SIG-M5 treated with dmso at 0.1 percent for 504 hours (cell line): ENCODE results near the gene DAAM2.

Experiments used
- DNase-seq: peaks from one replicate; lab custom pipeline; 2025; ENCODE audit not compliant: unreplicated experiment; lab: John Stamatoyannopoulos, UW

Gene DAAM2

DNA sequence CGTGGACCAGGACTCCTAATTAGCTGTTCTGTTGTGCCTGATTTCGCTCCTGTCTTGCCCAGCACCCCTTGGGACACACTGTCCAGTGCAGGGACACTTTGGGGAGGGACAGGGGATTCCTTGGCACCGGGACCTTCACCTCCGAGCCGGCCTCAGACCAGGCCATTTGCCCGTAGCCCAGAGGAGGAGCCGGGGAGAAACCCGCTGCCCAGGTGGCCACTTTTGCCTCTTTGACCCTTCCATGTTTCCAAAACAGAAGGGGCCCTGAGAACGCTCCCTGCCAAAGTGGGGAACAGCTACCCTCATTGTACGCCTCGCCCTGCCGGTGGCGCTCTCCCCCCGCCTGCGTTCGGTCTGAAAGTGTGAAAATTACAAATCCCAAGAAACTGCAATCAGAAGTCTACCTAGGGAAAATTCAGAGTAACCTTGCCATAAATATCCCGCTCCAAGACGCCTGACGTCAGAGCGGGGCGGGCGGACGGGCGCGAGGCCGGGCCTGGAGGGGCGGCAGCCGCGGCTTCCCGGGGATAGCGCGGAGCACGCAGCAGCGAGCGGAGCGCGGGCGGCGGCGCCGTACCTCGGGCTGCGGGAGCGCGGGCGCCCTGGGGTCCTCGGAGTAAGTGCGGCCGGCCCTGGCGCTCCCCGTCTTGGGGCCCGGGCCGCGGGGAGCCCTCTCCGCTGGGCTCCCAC lies at the start of gene DAAM2:
Gene DAAM2, plus strand, starts transcription at position 527 of the 690 bp plus-strand sequence. CDS start 63,927 bp downstream, outside the sequence.
- no peak for DNase-seq

DNA sequence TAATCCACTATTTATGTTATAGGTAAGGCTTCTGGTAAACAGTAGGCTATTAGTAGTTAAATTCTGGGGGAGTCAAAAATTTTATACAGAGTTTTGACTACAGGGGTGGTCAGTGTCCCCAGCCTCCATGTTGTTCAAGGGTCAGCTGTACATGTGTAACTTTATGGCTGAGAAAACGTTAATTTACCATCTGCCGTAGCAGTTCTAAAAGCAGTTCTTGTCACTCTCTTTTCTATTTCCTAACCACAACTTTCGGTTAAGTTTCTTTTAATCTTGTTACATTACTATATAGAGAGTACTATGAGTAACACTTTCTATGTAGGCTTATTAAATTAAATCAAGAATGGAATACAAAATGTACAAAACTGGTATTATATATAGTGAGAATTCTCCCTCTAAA lies 45.4 kb upstream of the DAAM2 start:
- DNase-seq: no peak

DNA sequence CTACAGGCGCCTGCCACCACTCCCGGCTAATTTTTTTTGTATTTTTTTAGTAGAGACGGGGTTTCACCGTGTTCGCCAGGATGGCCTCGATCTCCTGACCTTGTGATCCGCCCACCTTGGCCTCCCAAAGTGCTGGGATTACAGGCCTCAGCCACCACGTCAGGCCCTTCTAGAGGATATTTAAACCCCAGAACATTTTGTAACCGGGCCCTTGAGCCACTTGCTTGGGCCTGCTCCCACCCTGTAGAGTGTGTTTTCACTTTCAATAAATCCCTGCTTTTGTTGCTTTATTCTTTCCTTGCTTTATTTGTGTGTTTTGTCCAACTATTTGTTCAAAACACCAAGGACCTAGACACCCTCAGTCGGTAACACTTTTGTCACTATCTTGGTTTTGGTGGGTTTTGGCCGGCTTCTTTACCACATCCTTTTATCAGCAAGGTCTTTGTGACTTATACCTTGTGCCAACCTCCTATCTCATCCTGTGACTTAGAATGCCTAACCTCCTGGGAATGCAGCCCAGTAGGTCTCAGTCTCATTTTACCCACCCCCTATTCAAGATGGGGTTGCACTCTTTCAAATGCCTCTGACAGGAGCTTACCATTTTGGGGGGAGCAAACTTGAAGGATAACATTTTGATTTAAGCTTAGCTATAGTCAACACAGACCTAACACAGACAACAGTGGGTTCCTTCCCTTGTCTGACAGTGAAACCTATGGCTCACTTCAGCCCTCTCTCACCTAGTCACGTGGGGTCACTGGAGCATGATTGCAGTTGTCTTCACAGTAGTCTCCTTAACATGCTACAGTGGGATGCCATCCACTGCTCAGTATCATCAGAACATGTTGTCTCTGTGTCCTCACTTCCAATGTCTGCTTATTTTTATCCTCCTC lies 39.1 kb upstream of the DAAM2 start:
- no peak for DNase-seq

DNA sequence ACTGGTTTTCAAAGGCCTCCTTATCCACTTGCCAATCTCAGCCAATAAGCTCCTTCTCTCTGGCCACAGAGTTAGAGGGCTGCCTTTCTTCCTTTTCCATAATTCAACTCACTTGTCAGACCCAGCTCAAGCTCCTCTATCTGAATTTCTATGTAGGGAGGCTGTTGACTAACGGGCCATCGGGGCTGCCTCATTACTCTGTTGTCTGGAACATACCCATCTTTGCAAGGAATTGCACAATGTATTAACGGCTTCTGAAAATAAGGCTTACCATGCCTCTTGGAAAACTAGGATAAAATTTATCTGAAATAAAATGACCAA lies 38.5 kb upstream of the DAAM2 start:
- no peak for DNase-seq

DNA sequence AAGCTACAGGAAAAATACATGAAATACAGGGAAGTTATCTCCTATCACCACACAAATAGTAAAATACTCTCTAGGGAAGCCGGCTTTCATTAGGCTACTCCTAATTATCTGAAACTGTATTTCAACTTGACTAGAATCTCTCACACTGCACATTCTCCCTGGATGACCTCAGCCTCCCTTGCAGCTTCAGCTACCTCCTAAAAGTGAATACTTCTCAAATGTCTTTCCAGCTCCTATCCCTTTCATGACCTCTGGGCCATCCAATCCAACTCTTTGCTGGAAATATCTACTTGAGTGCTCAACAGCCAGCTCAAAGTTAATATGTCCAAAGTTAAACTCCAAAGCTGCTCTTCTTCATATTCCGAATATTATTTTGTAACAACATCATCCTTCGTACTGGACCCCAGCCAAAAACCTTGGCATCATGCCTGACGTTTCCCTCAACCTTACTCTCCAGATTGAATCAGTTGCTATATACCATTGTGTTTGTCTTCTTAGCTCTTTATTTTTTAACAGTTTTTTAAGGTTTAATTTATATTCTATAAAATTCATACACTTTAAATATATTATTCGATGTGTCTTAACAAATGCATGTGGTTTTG lies 37.6 kb upstream of the DAAM2 start:
- DNase-seq: no peak

DNA sequence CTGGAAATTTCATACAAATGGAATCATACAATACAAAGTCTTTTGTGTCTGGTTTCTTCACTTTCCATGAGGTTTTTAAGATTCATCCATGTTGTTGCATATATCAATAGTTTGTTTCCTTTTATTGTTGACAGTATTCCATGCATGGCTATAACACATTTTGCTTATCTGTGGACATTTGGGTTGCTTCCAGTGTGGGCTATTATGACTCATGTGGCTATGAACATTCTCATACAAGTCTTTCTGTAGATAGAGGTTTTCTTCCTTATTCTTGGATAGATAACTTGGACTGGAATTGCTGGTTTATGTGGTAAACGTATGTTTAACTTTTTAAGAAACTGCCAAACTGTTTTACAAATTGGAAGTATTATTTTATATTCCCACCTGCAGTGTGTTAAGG lies 36.9 kb upstream of the DAAM2 start:
- DNase-seq: no peak

DNA sequence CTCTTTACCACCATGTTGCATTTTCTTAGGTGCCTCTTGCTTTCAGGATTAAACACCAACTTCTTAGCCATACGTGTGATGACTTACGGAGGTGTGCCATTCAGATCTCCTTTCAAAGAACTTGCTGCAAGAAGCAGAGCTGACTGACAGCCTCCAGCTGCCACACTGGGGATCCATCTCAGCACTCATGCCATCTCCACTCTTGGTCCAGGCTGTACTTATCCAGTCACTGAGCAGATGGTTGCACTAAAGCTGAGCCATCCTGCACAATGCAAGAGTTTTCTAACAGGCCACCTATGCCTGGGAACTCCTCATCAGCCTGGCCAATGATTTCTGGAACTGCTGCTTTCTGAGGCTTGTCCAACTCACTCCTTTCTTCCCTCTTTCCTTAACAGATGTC lies 35.6 kb upstream of the DAAM2 start:
- DNase-seq: no peak

DNA sequence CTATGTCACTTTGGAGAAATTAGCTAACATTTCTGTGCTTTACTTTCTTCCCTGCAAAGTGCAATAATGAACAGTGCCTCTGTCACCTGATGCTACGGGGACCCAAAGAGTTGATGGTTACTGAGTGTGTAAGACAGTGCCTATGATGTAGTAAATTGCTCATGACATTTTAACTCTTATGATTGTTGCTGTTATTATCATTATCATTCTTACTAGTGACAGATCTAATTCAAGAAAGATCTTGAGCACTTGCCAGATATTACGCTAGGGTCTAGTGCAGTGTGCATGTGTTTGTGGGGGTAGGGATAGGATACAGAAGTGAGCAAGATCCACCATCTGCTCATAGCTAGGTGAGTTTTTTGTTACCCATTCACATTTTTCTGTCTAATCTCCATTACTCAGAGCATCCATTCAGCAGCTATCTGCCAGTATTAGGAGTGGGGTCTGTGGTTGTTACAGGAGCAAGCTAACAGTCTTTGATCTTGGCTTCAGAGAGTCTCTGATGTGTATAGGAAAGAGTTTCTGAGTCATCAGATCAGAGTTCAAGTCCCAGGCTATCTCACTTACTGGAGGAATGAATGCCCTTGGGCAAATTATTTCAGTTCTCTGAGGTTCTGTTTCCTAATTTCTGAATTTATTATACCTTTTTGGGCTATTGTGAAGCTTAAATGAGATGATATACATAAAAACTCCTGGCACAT lies 33.1 kb upstream of the DAAM2 start:
- DNase-seq: no peak

DNA sequence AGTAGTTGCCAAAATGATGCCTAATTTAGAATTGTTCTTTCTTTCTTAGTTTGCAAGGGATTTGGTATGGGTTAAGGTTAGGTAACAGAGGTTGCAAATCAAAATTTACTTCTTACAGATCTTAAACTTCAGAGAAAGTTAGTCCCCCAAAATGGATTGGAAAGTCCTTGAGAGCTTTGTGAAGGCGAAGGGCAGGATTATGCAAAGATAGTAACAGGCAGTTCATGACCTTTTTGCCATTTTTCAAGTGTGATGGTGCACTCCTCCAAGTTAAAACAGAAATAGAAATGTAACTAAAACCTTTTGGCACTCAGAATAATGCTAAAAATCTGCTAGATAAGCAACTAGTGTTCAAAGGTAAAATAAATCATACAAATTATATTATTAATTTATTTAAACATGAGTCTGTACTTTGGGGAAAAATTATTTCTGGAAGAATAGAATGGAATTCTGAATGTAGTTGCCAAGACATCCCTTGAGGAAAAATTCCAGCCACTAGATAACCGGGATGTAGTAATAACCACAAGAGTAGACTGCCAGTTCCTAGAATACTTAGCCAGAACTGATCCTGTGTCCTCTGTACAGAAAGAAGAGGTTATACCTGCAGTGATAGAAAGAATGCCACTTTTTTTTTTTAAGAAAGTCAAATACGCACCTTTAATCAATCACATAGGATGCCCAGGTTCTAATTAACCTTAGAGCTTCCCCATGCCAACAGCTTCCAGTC lies 31.8 kb upstream of the DAAM2 start:
- DNase-seq: no peak

DNA sequence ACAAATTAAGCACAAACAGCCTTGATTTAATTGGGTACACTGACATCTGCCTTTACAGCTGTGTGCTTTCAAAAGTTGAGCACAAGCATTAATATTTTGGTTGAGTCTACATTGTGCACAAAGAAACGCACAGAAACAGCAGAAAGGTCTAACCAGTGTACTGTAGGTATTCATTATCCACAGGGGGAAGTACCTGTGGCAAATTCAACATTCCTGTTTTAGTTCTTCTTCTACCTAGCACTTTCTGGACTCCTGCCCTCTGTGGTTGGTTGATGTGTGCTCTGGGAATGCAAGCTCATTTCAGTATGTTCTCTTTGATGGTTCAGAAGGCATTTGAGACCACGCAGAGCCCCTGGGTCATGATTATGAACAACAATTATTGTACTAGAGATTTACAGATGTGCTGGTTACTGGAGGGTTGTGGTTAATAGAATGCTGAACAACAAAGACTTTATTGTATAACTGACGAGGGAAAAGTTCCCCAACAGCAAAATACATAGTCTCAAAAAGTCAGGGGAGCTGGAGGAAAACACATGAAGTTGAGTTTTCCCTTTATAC lies 26.6 kb upstream of the DAAM2 start:
- no peak for DNase-seq

DNA sequence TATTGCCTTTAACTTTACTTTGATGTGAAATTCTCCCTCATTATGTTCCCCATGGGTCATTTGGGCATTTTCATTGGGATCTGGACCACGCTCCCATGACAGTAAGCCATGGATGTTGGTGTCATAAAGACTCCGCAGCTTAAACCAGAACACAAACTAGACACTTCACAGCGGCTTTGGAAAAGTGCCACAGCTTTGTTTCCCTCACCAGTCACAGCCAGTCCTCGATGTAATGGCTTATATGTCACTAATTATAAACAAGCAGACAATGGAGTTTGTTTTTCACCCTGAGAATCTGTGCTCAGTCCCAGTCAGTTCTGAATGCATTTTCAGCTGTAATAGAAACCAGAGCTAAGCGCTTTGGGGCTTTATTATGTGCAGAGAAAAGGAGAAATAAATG lies 23.2 kb upstream of the DAAM2 start:
- DNase-seq: no peak

DNA sequence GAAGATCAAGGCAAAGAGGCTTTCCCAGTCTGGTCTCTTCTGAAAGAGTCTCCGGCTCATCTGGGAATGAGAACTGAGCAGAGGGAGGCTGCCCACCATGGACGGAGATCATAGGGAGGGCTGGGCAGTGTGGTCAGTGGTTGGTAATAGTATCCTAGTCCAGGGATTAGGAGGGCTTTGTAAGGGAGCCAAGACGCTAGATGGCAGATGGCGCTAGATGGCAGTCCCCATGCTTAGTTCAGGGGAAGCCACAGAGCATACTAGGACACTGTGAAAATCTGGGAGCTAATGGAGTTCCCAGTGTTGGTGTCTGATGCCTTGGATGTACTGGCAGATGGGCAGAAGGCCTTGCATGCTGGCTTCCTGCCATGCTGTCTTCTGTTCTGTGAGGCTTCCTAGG lies 21.7 kb upstream of the DAAM2 start:
- no peak for DNase-seq

DNA sequence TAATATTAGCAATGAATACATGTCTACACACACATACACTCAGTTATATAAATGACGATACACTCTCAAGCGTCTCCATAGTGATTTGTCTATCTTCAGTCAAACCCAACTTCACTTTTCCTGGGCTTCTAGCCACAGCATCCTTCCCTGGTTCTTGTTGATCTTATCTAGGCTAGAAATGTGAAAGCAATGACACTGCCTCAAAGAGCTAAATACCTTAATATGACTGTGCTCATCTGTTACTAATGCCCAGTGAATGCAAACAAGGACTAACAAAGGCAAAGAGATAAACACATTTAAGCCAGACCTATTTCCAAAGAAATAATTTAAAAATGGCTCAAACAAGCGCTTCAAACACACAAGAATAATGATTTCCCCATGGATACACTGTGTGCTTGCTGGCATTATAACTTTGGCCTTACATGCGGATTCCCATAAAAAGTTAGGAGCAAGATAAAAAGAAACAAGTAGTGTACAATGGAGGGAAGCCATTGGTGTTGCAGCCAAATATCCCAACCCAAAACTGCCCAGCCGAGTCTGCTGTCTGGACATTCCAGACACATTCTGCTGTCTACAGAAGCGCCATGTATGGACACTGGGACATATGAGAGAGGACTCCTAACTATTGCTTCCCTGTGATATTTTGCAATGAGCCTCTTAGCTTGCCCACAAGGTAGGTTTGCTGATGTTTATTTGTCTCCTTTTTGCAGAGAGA lies 19.5 kb upstream of the DAAM2 start:
- no peak for DNase-seq

DNA sequence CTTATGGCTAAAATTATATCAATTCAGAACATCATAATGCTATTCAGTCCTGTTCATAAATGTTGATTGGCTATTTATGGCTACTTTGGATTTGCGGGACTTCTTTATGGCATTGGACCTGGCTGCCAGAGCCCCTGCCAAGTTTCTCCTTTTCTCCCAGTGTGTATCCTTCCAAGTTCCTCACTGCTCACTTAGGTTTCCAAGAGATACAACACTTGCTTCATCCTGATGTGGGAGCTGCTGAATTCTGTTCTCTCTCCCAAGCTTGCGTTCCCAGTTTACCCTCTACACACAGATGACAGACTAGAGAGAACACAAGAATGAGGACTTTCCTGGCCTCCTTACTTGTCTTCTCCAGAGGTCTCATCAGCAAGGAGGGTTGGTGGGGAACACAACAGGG lies 18.4 kb upstream of the DAAM2 start:
- no peak for DNase-seq

DNA sequence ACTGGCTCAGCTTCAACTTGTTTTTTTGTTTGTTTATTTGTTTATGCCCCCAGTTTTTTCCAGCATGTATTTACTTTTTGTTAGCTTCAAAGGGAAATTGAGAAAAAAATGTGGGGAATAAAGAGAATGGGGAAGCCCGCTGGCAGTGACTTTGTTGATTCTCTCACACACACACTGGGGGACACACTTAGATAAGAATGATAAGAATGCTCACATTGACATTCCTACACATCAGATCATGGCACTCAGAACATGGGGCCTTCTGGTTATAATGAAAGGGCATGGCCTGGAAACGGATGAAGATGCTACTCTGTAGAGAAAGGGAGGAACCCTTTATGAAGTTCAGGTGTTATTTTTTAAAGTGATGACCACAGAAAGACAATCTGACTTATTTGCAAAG lies 15.6 kb upstream of the DAAM2 start:
- DNase-seq: no peak

DNA sequence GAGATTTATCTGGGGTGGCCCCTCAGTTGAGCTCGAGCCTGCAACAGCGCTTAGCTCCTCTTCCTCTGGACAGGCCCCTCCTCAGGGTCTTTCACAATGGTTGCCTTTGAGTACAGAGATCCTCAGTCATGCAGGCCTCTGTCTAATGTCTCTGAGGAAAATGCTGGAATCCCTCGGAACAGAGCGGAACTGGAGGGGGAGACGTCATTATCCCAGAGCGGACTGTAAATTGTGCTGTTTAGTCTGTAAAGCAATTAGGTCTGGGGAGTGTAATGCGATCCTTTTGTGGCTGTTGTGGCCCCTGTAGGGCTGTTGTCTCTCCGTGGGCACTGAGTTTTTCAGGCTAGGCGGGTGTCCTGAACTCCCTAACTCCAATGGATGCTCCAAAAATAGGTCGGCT lies 15.0 kb upstream of the DAAM2 start:
- DNase-seq: no peak

DNA sequence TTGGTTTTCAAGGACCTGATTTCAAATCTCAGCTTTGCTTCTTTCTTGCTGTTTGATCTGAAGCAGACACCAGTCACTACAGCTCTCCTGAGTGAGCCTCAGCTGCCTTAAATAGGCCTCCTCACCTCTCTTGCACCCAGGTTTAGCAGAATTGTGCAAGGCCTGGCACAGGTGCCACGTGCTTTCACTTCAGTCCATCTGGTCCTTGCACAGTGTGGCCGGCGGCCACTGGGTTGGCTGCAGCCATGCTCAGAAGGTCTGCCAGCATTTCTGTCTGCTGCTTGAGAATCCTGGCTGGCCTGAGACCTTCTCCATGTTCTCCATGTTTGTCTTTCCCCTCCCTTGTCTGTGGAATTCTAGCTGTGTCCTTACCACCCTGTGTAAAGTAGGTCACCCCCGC lies 14.5 kb upstream of the DAAM2 start:
- no peak for DNase-seq

DNA sequence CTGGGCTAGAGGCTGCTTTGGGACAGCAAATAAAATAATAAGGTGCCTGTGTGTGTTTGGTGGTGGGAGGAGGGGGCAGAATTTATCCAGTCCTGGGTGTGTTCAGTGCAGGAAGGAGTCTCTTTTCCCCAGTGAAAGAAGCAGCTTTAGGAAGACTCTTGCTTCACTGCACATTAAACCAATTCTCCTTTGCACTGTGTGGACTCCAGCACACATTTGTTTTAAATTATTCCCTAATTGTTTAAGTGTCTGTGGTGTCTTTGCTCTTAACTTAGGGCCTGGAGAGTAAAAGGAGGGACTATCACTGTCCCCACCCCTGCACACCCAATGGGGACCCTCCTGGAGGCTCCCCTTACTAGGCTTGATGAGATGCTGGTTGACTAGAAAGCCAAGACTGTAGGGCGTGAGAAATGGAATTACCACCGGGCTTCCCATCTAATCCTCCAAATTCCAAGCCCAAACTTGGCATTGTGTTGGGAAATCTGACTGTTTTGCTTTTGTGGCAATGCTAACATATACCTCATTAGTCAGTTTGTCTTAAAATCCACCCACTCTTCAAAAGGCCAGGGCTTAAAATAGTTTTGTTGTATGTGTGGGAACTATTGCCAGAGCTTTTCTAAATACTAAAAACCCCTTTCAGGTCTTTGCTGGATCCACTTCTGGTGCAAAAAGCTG lies 13.5 kb upstream of the DAAM2 start:
- DNase-seq: no peak

DNA sequence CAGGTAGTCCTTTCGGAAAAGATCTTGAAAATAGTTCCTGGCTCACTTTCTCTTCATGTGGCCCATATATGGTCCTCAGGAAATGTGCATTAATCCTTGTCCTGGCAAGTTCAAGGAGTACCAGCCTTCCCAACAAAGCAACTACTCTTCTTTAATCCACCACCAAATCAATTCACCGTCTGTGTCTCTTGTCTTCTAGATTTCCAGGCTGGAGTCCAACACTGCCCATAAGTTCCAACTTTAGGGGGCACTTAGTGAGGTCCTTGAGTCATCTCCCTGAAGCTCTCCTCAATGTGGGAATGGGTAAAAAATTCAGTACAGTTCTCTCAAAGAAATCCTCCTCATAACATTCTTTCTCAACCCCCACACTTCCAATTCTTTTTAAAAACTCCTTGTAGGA lies 6.9 kb upstream of the DAAM2 start:
- DNase-seq: no peak

DNA sequence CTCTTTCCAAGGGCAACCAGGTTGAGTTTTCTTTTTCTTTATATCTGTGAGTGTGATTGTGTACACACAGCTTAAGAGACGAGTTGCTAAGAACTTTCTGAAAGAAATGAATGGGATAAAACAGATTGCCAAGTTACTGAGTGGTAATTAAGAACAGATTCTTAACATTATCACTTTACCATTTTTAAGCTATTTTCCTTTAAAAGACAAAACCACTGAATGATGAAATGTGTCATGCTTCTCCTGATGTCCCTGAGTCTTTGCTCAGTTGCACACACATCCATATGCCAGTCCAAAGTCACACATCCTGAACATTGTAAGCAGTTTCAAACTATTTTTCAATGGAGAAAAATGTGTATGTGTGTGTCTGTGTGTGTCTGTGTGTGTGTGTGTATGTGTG lies 5.5 kb upstream of the DAAM2 start:
- DNase-seq: no peak
